HepG2 (cell line): ENCODE data around the gene CAPZB. TPM values are rescaled to one million over a fixed set of nuclear protein-coding genes. Genes with fewer than 3 reads are reported as not detected.
A peak's percentile ranks its signal among the peaks of the same experiment; 100 is the strongest.

Experiments used
- ATAC-seq: fragments of 200-7000 bp; cut with Tn5 transposase; 3 replicates; pipeline ENCODE4 v1.9.1; 2020; ENCODE audit warnings: mild to moderate bottlenecking, moderate library complexity
- BruUV-seq: library from RNA; stranded (reverse); fragments of 400-500 nt; replicated peaks from 2 replicates; lab custom pipeline; 2021; lab: Mats Ljungman, UMichigan
- CTCF ChIA-PET: fragments of 300-600 bp; formaldehyde crosslinking; extraction: SDS; loops from one replicate; lab custom pipeline; 2021; ENCODE audit warnings: low total read pairs, inconsistent platforms, low intra/inter-chr PET ratio; lab: Yijun Ruan, JAX
- POLR2A ChIA-PET: fragments of 350-600 bp; sonication (Branson Sonifier 250); formaldehyde crosslinking; loops from one replicate; lab custom pipeline; 2020; ENCODE audit warnings: antibody characterized with exemption, inconsistent platforms; lab: Yijun Ruan, JAX
- DNase-seq: peaks from one replicate; pipeline ENCODE4 v3.0.0-alpha.2; 2015; ENCODE audit warnings: low spot score
- FAIRE-seq: peaks from 3 replicates; lab custom pipeline; 2011; peaks lifted over from hg19 to GRCh38; lab: Jason Lieb, UNC
- H2AFZ ChIP-seq: one replicate; pipeline ENCODE4 v1.6.1; 2011; ENCODE audit warnings: low read length, inconsistent platforms
- H3K27ac ChIP-seq: fragments of 300-600 bp; 3 replicates; pipeline ENCODE4 v1.8.0; 2011; ENCODE audit warnings: mixed run types, mild to moderate bottlenecking, mixed read lengths, low read length, inconsistent platforms; ENCODE audit not compliant: insufficient read depth; ENCODE audit errors: extremely low read length
- H3K27me3 ChIP-seq, 2 experiments: fragments of 200-600 bp in 1 of 2; 2 replicates in 1 of 2; 3 replicates in 1 of 2; pipeline versions ENCODE4 v1.6.0 to v1.8.0; 2011; ENCODE audit warnings: low read length in 2 of 2, mild to moderate bottlenecking in 2 of 2, moderate library complexity in 2 of 2, inconsistent platforms in 1 of 2; ENCODE audit not compliant: insufficient read depth in 2 of 2, control insufficient read depth in 1 of 2
- H3K36me3 ChIP-seq, 2 experiments: fragments of 200-600 bp in 1 of 2; replicated peaks in 1 of 2; 2 replicates in 1 of 2; 3 replicates in 1 of 2; pipeline versions ENCODE4 v1.5.1 to v1.8.0; 2011; ENCODE audit warnings: low read length in 2 of 2, inconsistent platforms in 1 of 2; ENCODE audit not compliant: insufficient read depth in 2 of 2, control insufficient read depth in 1 of 2
- H3K4me1 ChIP-seq: 2 replicates; pipeline ENCODE4 v1.5.1; 2012; ENCODE audit warnings: low read length, inconsistent platforms; ENCODE audit not compliant: insufficient read depth
- H3K4me2 ChIP-seq: 2 replicates; pipeline ENCODE4 v1.6.0; 2011; ENCODE audit warnings: low read depth, low read length, inconsistent platforms
- H3K4me3 ChIP-seq, 3 experiments: fragments of 200-600 bp in 1 of 3; sonication (generic), shearing (Covaris generic) in 1 of 3; replicated peaks in 1 of 3; 2 replicates each; pipeline ENCODE4 v1.5.1; 2011 to 2016; ENCODE audit warnings: low read length in 3 of 3, inconsistent platforms in 2 of 3, low read depth in 2 of 3, mild to moderate bottlenecking in 2 of 3, control low read depth in 1 of 3, mixed read lengths in 1 of 3; ENCODE audit not compliant: insufficient read depth in 1 of 3
- H3K79me2 ChIP-seq: one replicate; pipeline ENCODE4 v1.6.1; 2011; ENCODE audit warnings: low read length, inconsistent platforms; ENCODE audit not compliant: insufficient read depth
- H3K9ac ChIP-seq: 2 replicates; pipeline ENCODE4 v1.6.0; 2011; ENCODE audit warnings: mild to moderate bottlenecking, low read depth, low read length, inconsistent platforms; ENCODE audit not compliant: insufficient read depth
- H3K9me3 ChIP-seq: 2 replicates; pipeline ENCODE4 v1.5.1; 2012; ENCODE audit warnings: mild to moderate bottlenecking, low read length
- H4K20me1 ChIP-seq: 2 replicates; pipeline ENCODE4 v1.6.0; 2011; ENCODE audit warnings: inconsistent platforms, mild to moderate bottlenecking, low read length, moderate library complexity; ENCODE audit not compliant: insufficient read depth
- NR2F6 ChIP-seq, 2 experiments: IDR thresholded peaks; 2 replicates each; pipeline ENCODE4 v1.6.1; 2016; ENCODE audit warnings: antibody characterized with exemption in 1 of 2, mild to moderate bottlenecking in 1 of 2
- TRIM22 ChIP-seq: fragments of 450-650 bp; IDR thresholded peaks from 2 replicates; pipeline ENCODE4 v1.6.1; 2017
- ZNF768 ChIP-seq: sonication (generic); formaldehyde crosslinking; IDR thresholded peaks from 2 replicates; pipeline ENCODE4 v1.4.0; 2020; ENCODE audit warnings: missing genetic modification reagents
- ZNF850 ChIP-seq: sonication (generic); formaldehyde crosslinking; conservative IDR thresholded peaks from 2 replicates; pipeline ENCODE4 v1.9.0; 2021; ENCODE audit warnings: mild to moderate bottlenecking, missing genetic modification reagents
- WGBS: methylation state at CpG from one replicate; pipeline ENCODE4 v1.1.6; 2017; ENCODE audit warnings: low lambda C conversion rate; 5-methylcytosine and 5-hydroxymethylcytosine counted together
- in situ Hi-C: cut with HindIII; loops from 2 replicates; pipeline ENCODE4 v1.10.0; 2017; ENCODE audit warnings: low pct_unique_long_range_greater_than_20kb; ENCODE audit not compliant: extremely low pct_ligation_motif_present
- intact Hi-C: fragments of 100-400 bp; cut with micrococcal nuclease; formaldehyde crosslinking; loops from one replicate; pipeline ENCODE4 v1.10.0; 2022; ENCODE audit not compliant: unreplicated experiment
- polyA plus RNA-seq, 8 experiments: library from polyadenylated mRNA; depleted of rRNA in 3 of 8; stranded (reverse) in 7 of 8; unstranded in 1 of 8; fragments of >200 nt; fragmentation: Illumina TruSeq in 4 of 8; extraction: Trizol in 4 of 8; gene quantifications; 2 replicates each; pipeline versions ENCODE4 v1.2.1 to v1.2.3, GENCODE V29; 2011 to 2016; ENCODE audit warnings: low read depth in 4 of 8, missing spikeins in 1 of 8, mixed read lengths in 1 of 8; ENCODE audit not compliant: insufficient read depth in 1 of 8
- total RNA-seq, 5 experiments: library from RNA; depleted of rRNA; stranded (reverse); fragments of >200 nt; fragmentation: Illumina TruSeq; extraction: Trizol; gene quantifications; 2 replicates each; pipeline ENCODE4 v1.2.3, GENCODE V29; 2016; ENCODE audit warnings: low read depth in 1 of 5

CAPZB gene
- total and polyA plus RNA-seq, 2 of the 13 experiments (the other 11 are each of a cell fraction or from before 2014, with no cell fraction given): 58.9 to 76.9 TPM

- Histone ChIP-seq H3K9ac (no peak overlapping the region), H3K4me2 (no peak overlapping the region), H3K4me1 (peaks cover 14% of the 10 kb centered on the region), H3K9me3 (no peaks in the 10 kb centered on the region), H3K27ac (no peak overlapping the region), H3K27me3 (no peaks in the 10 kb centered on the region), H3K36me3 (peaks cover 7 to 41% of the 10 kb centered on the region in 2 experiments; a peak in 4 of 5 replicates), H2AFZ (no peak overlapping the region), H3K79me2 (peaks cover 95% of the 10 kb centered on the region), H3K4me3 (no peak overlapping the region), H4K20me1 (peaks cover 65% of the 10 kb centered on the region)
- 97% methylated on average over 10 of the region's 12 CpGs for WGBS
- ChIA-PET POLR2A (no interaction called here), CTCF (no interaction called here)
- intact Hi-C loops (no loop called here), in situ Hi-C loops (no loop called here)
- TF ChIP-seq ZNF768 (CRISPR knock-in tag) (0 out of 2 replicates have a peak, but pooled peaks have one; percentile 20), NR2F6 (IDR thresholded peaks at IDR 0.05) (no peak), NR2F6 (CRISPR knock-in tag; IDR thresholded peaks at IDR 0.05) (no peak)
- DNase-seq (no peak), FAIRE-seq (no peak), ATAC-seq (no peak)
- no TSS peak for BruUV-seq
Measured at GRCh38 chr1:19476450-19477190, 8.7 kb downstream of the CAPZB start.

- Histone ChIP-seq H3K4me2 (no peak overlapping the region), H3K9ac (no peak overlapping the region), H3K9me3 (no peaks in the 10 kb centered on the region), H3K27me3 (no peaks in the 10 kb centered on the region), H3K4me1 (peaks cover 11% of the 10 kb centered on the region; the same call in 1 of the 2 replicates), H3K4me3 (no peak overlapping the region)
- POLR2A ChIA-PET: no interaction called here
- BruUV-seq: no TSS peak
- no peak for FAIRE-seq
- no peak for DNase-seq
- intact Hi-C loops: no loop called here
- TF ChIP-seq ZNF850: no peak
- TF ChIP-seq TRIM22: no peak
- TF ChIP-seq, all 625 proteins: peak for 0
- Histone ChIP-seq H4K20me1 (peaks cover 55% of the 10 kb centered on the region), H3K36me3 (peaks cover 9 to 32% of the 10 kb centered on the region in 2 experiments), H3K79me2 (peaks cover 94% of the 10 kb centered on the region), H2AFZ (no peak overlapping the region), H3K27ac (no peak overlapping the region)
- CTCF ChIA-PET: no interaction called here
- in situ Hi-C loops: no loop called here
- 90% methylated on average over 4 of the region's 11 CpGs for WGBS
- ATAC-seq: no peak
Measured at GRCh38 chr1:19475296-19475695, 10.0 kb downstream of the CAPZB start.
